ENCODE measurements around the gene SLC23A1. TPM values are rescaled to one million over a fixed set of nuclear protein-coding genes. Genes with fewer than 3 reads are reported as not detected.

The SLC23A1 gene
- total RNA-seq, 1 experiment from 2014 or later = not detected

DNA sequence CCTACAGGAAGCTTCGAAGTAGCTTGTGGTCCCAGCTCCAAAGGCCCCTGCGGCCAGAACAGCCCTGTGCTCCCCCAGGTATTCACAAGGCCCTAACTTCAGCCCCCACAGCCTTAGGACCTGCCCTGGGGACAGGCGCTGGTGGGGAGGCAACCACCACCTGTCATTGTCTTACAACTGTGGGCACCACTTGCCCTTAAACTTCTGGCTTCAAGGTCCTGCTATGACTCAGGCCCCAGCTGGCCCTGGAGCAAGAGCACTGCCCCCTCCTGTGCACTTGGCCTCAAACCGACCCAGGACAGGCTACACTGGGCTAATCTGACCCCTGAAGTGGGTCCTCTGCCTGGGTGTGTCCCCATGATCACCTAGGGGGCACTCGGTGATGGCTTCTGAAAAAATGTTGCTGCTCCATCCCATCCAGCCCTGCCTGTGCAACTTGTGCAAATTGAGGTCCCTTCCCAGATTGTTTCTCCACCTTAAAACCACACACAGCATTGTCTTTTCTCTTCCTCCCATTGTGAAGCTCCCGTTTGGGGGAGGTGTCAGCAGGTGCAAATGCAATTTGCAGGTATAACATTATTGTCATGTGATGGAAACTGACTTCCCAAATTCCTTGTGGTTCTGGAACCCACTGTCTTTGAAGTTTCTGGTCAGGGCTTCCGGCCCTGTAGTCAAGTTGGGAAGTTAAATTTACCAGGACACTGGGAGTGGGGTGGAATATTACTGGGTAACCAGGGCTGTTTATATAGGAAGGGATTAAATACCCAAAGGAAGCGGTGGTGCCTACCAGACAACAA is 12.9 kb upstream of the SLC23A1 start:
- no TSS peak for BruUV-seq (replicated peaks)
- no peak overlapping the region for H3K4me3 ChIP-seq (ENCODE audit: low read depth in 2 of 2, low read length in 2 of 2)
- intact Hi-C loops (cut with micrococcal nuclease; ENCODE audit: unreplicated experiment) (loop anchor here (10.0 kb wide), 1 partner anchor 111 kb away; no protein-coding TSS in a partner anchor), in situ Hi-C loops (cut with HindIII; ENCODE audit: low pct_unique_long_range_greater_than_20kb, low sequenced_read_pairs) (no loop called here)
- DNase-seq (ENCODE audit: low read depth, low spot score) (no peak), ATAC-seq (no peak)
- H3K27me3 ChIP-seq (ENCODE audit: control insufficient read depth, insufficient read depth, low read length) = no peaks in the 10 kb centered on the region
- peaks cover 20% of the 10 kb centered on the region for H3K4me1 ChIP-seq (ENCODE audit: control insufficient read depth, insufficient read depth, low read length)
- no peak overlapping the region for H3K27ac ChIP-seq (ENCODE audit: low read length)
- no peak for TF ChIP-seq REST (IDR thresholded peaks at IDR 0.05; ENCODE audit: insufficient read depth in 1 of 2, low read depth in 2 of 2, low read length in 1 of 2)
- no peak for TF ChIP-seq TCF7L2 (IDR thresholded peaks at IDR 0.05; ENCODE audit: low read depth, low read length)
- TF ChIP-seq SIN3A (IDR thresholded peaks at IDR 0.05; ENCODE audit: borderline replicate concordance, insufficient read depth, low read depth, low read length) = no peak
- TF ChIP-seq POLR2AphosphoS5 (IDR thresholded peaks at IDR 0.05; ENCODE audit: low read depth, low read length) = no peak
- TF ChIP-seq CTCF (IDR thresholded peaks at IDR 0.05) = no peak
- H3K9me3 ChIP-seq (ENCODE audit: control insufficient read depth, insufficient read depth, low read depth, low read length) = no peaks in the 10 kb centered on the region
- peaks cover 2% of the 10 kb centered on the region; the same call in 1 of the 2 replicates for H3K36me3 ChIP-seq (ENCODE audit: control insufficient read depth, insufficient read depth, low read length)
- ChIA-PET POLR2A (interaction anchor here (0.5 to 0.6 kb wide), 2 partner anchors 10 to 102 kb away, joined by 4 to 5 read pairs; partner anchors contain the start of gene MATR3), CTCF (no interaction called here)

DNA sequence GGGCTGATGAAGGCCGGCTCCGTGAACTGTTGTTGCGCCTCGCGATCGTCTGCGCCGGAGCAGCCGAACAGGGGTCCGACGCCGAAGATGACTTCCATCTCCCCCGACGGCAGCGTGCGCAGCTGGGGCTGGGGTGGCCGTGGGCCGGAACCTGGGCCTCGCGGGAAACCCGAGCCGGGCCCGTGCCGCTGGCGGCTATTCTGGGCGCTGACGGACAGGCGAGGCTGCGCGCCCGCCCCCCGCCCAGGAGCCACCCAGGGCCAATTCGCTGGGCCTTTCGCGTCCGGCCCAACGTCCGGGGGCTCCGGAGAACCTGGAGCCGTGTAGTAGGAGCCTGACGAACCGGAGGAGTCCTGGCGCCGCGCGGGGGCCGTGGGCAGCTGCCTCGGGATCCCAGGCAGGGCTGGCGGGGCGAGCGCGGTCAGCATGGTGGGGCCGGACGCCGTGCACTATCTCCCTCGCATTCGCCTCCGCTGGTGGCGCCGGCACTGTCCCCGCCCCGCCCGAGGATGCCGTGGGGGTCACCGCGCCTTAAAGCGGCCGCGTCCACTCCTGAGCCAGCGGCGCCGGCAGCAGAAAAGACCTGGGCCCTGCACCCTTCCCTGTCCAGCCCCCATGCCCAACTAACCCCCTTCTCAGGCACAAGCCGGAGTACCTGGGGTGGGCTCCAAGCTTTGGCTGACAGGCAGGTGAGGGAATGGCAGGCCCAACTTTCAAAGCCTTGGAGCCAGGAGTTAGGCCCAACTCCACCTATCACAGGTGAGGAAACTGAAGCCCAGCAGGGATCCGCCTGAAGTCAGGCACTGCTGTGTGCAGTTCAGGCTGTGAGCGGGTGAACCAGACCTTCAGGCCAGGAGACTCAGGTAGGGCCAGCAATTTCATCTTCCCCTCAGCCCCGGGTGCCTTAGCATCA is 11.8 kb upstream of the SLC23A1 start, which contains the start of gene PROB1:
Gene PROB1 (minus strand): TSS at position 451 of the 913 bp plus-strand sequence. CDS start 23 bp downstream, at position 428.
- BruUV-seq (replicated peaks) = no TSS peak
- no peak for DNase-seq (ENCODE audit: low read depth, low spot score)
- ChIA-PET CTCF (no interaction called here), POLR2A (no interaction called here)
- H3K4me3 ChIP-seq (ENCODE audit: low read depth in 2 of 2, low read length in 2 of 2) = no peak within 1 kb of the TSS
- no peak within 1 kb of the TSS for H3K27ac ChIP-seq (ENCODE audit: low read length)
- peaks cover 2% of the 10 kb centered on the region; the same call in 1 of the 2 replicates for H3K36me3 ChIP-seq (ENCODE audit: control insufficient read depth, insufficient read depth, low read length)
- no peak for ATAC-seq
- H3K4me1 ChIP-seq (ENCODE audit: control insufficient read depth, insufficient read depth, low read length) = peaks cover 27% of the 10 kb centered on the region
- H3K9me3 ChIP-seq (ENCODE audit: control insufficient read depth, insufficient read depth, low read depth, low read length) = no peaks in the 10 kb centered on the region
- no peaks in the 10 kb centered on the region for H3K27me3 ChIP-seq (ENCODE audit: control insufficient read depth, insufficient read depth, low read length)
- intact Hi-C loops (cut with micrococcal nuclease; ENCODE audit: unreplicated experiment) (loop anchor here (10.0 kb wide), 1 partner anchor 110 kb away; no protein-coding TSS in a partner anchor), in situ Hi-C loops (cut with HindIII; ENCODE audit: low pct_unique_long_range_greater_than_20kb, low sequenced_read_pairs) (no loop called here)
- TF ChIP-seq CTCF (IDR thresholded peaks at IDR 0.05) = no peak
- no peak for TF ChIP-seq REST (IDR thresholded peaks at IDR 0.05; ENCODE audit: insufficient read depth in 1 of 2, low read depth in 2 of 2, low read length in 1 of 2)
- TF ChIP-seq TCF7L2 (IDR thresholded peaks at IDR 0.05; ENCODE audit: low read depth, low read length) = no peak
- no peak for TF ChIP-seq SIN3A (IDR thresholded peaks at IDR 0.05; ENCODE audit: borderline replicate concordance, insufficient read depth, low read depth, low read length)

Data from Panc1 (cell line).